HepG2 (cell line): ENCODE measurements around the gene DDIT4. TPM values are rescaled to one million over a fixed set of nuclear protein-coding genes. Genes with fewer than 3 reads are reported as not detected.

Experiments used
- AHDC1 ChIP-seq: sonication (generic); formaldehyde crosslinking; IDR thresholded peaks from 2 replicates; pipeline ENCODE4 v1.5.1; 2020; ENCODE audit warnings: mild to moderate bottlenecking, missing genetic modification reagents, borderline replicate concordance
- CREB1 ChIP-seq, 2 experiments: fragments of 450-650 bp in 1 of 2; IDR thresholded peaks; 2 replicates each; pipeline ENCODE4 v1.6.1; 2016 to 2017; ENCODE audit warnings: control low read depth in 1 of 2, mild to moderate bottlenecking in 1 of 2, missing compliant biosample characterization in 1 of 2, missing genetic modification characterization in 1 of 2
- HINFP ChIP-seq: sonication (generic); formaldehyde crosslinking; IDR thresholded peaks from 2 replicates; pipeline ENCODE4 v1.4.0; 2020; ENCODE audit warnings: low read depth, mild to moderate bottlenecking, missing genetic modification reagents
- HOXA9 ChIP-seq: sonication (generic); formaldehyde crosslinking; IDR thresholded peaks from 2 replicates; pipeline ENCODE4 v1.8.1; 2022; ENCODE audit warnings: missing genetic modification reagents, mild to moderate bottlenecking, moderate library complexity, borderline replicate concordance
- KLF16 ChIP-seq, 2 experiments: sonication (generic) in 1 of 2; formaldehyde crosslinking in 1 of 2; IDR thresholded peaks; 2 replicates each; pipeline versions ENCODE4 v1.6.1 to v1.8.0; 2016 to 2023; ENCODE audit warnings: missing genetic modification reagents in 2 of 2, missing compliant biosample characterization in 1 of 2
- NR2F6 ChIP-seq, 2 experiments: IDR thresholded peaks; 2 replicates each; pipeline ENCODE4 v1.6.1; 2016; ENCODE audit warnings: antibody characterized with exemption in 1 of 2, mild to moderate bottlenecking in 1 of 2
- PLRG1 ChIP-seq: fragments of 450-650 bp; conservative IDR thresholded peaks from 2 replicates; pipeline ENCODE4 v1.6.1; 2016
- PTBP1 ChIP-seq: fragments of 200-400 bp; formaldehyde crosslinking; IDR thresholded peaks from 2 replicates; pipeline ENCODE4 v1.6.1; 2018; ENCODE audit warnings: low read length, low read depth; ENCODE audit not compliant: poor library complexity, severe bottlenecking
- RAD51 ChIP-seq: fragments of 450-650 bp; IDR thresholded peaks from 2 replicates; pipeline ENCODE4 v1.6.1; 2016; ENCODE audit warnings: borderline replicate concordance
- RBFOX2 ChIP-seq: fragments of 200-400 bp; formaldehyde crosslinking; IDR thresholded peaks from 2 replicates; pipeline ENCODE4 v1.6.1; 2017; ENCODE audit warnings: low read depth, mild to moderate bottlenecking, low read length
- RFXAP ChIP-seq: sonication (generic); formaldehyde crosslinking; IDR thresholded peaks from 2 replicates; pipeline ENCODE4 v1.4.0; 2020; ENCODE audit warnings: missing genetic modification reagents, borderline replicate concordance
- SALL2 ChIP-seq: sonication (generic); formaldehyde crosslinking; IDR thresholded peaks from 2 replicates; pipeline ENCODE4 v1.8.1; 2023; ENCODE audit warnings: mild to moderate bottlenecking, missing genetic modification reagents, inconsistent platforms
- SOX5 ChIP-seq: IDR thresholded peaks from 2 replicates; pipeline ENCODE4 v1.6.1; 2016; ENCODE audit warnings: borderline replicate concordance
- TGIF2 ChIP-seq: IDR thresholded peaks from 2 replicates; pipeline ENCODE4 v1.6.1; 2016; ENCODE audit warnings: control low read depth, missing compliant biosample characterization
- YY1 ChIP-seq: IDR thresholded peaks from 2 replicates; pipeline ENCODE4 v1.6.1; 2011; ENCODE audit warnings: low read length, low read depth, moderate library complexity, mild to moderate bottlenecking; ENCODE audit not compliant: insufficient read depth, insufficient replicate concordance
- ZBTB20 ChIP-seq: sonication (generic); formaldehyde crosslinking; IDR thresholded peaks from 2 replicates; pipeline ENCODE4 v1.8.1; 2023; ENCODE audit warnings: missing genetic modification reagents, low read depth, mild to moderate bottlenecking, borderline replicate concordance
- ZFP90 ChIP-seq: sonication (generic); formaldehyde crosslinking; IDR thresholded peaks from 2 replicates; pipeline ENCODE4 v1.8.0; 2022; ENCODE audit warnings: missing genetic modification reagents, mild to moderate bottlenecking, inconsistent platforms, borderline replicate concordance
- ZKSCAN8 ChIP-seq: IDR thresholded peaks from 2 replicates; pipeline ENCODE4 v1.6.1; 2016; ENCODE audit warnings: borderline replicate concordance, missing genetic modification reagents, missing compliant biosample characterization
- ZNF451 ChIP-seq: sonication (generic); formaldehyde crosslinking; IDR thresholded peaks from 2 replicates; pipeline ENCODE4 v1.5.0; 2020; ENCODE audit warnings: mild to moderate bottlenecking, missing genetic modification reagents
- ZNF614 ChIP-seq: IDR thresholded peaks from 2 replicates; pipeline ENCODE4 v1.6.1; 2018; ENCODE audit warnings: missing biosample characterization, missing genetic modification reagents, inconsistent platforms, borderline replicate concordance
- ZNF772 ChIP-seq: sonication (generic); formaldehyde crosslinking; IDR thresholded peaks from 2 replicates; pipeline ENCODE4 v1.5.0; 2020; ENCODE audit warnings: mild to moderate bottlenecking, missing genetic modification reagents
- ZNF773 ChIP-seq: sonication (generic); formaldehyde crosslinking; IDR thresholded peaks from 2 replicates; pipeline ENCODE4 v1.4.0; 2020; ENCODE audit warnings: missing genetic modification reagents, borderline replicate concordance
- polyA plus RNA-seq, 8 experiments: library from polyadenylated mRNA; depleted of rRNA in 3 of 8; stranded (reverse) in 7 of 8; unstranded in 1 of 8; fragments of >200 nt; fragmentation: Illumina TruSeq in 4 of 8; extraction: Trizol in 4 of 8; gene quantifications; 2 replicates each; pipeline versions ENCODE4 v1.2.1 to v1.2.3, GENCODE V29; 2011 to 2016; ENCODE audit warnings: low read depth in 4 of 8, missing spikeins in 1 of 8, mixed read lengths in 1 of 8; ENCODE audit not compliant: insufficient read depth in 1 of 8
- total RNA-seq, 5 experiments: library from RNA; depleted of rRNA; stranded (reverse); fragments of >200 nt; fragmentation: Illumina TruSeq; extraction: Trizol; gene quantifications; 2 replicates each; pipeline ENCODE4 v1.2.3, GENCODE V29; 2016; ENCODE audit warnings: low read depth in 1 of 5

DDIT4 gene
- total and polyA plus RNA-seq, 2 of the 13 experiments (the other 11 are each of a cell fraction or from before 2014, with no cell fraction given), result 35.6 to 40.7 TPM

GRCh38 chr10:72320676-72321247, 47.0 kb downstream of the DDIT4 start (continued):
- TF ChIP-seq PTBP1 (no peak), ZKSCAN8 (peak; percentile 68; the same call in 1 of the 2 replicates), ZNF773 (CRISPR knock-in tag) (no peak), ZFP90 (CRISPR knock-in tag) (0 out of 2 replicates have a peak, but pooled peaks have one; percentile 34), NR2F6 (IDR thresholded peaks at IDR 0.05) (peak; percentile 36; the same call in 1 of the 2 replicates), NR2F6 (CRISPR knock-in tag; IDR thresholded peaks at IDR 0.05) (peak; percentile 8; the same call in 1 of the 2 replicates), TGIF2 (peak; percentile 78), RAD51 (no peak), YY1 (no peak), ZNF614 (CRISPR knock-in tag) (peak; percentile 80; the same call in 1 of the 2 replicates), AHDC1 (peak; percentile 66; the same call in 1 of the 2 replicates), CREB1 (IDR thresholded peaks at IDR 0.05) (no peak; the same call in 1 of the 2 replicates), CREB1 (CRISPR knock-in tag; IDR thresholded peaks at IDR 0.05) (no peak; the same call in 1 of the 2 replicates), KLF16 (CRISPR knock-in tag; IDR thresholded peaks at IDR 0.05) (0 out of 4 replicates have a peak, but pooled peaks of 1 of the 2 experiments have one; percentile 17), ZNF451 (CRISPR knock-in tag) (peak; percentile 64; the same call in 1 of the 2 replicates), PLRG1 (no peak), HOXA9 (CRISPR knock-in tag) (no peak), ZNF772 (CRISPR knock-in tag) (peak; percentile 89; the same call in 1 of the 2 replicates), RFXAP (CRISPR knock-in tag) (no peak), HINFP (CRISPR knock-in tag) (0 out of 2 replicates have a peak, but pooled peaks have one; percentile 71), SALL2 (CRISPR knock-in tag) (no peak; the same call in 1 of the 2 replicates), SOX5 (CRISPR knock-in tag) (peak; percentile 66; the same call in 1 of the 2 replicates), RBFOX2 (peak; percentile 60; the same call in 1 of the 2 replicates), ZBTB20 (CRISPR knock-in tag) (no peak; the same call in 1 of the 2 replicates)
